Duodenal mucosa (tissue), 2 donors: Measurements from ENCODE around the gene CAMTA1.

Source experiments
- H3K27ac ChIP-seq: one replicate; pipeline ENCODE4 v1.7.0; 2013; ENCODE audit warnings: low read depth, low read length
- H3K27me3 ChIP-seq, 2 donors: one replicate each; pipeline ENCODE4 v1.7.0; 2013; ENCODE audit warnings: low read length in 2 of 2, control low read depth in 1 of 2; ENCODE audit not compliant: insufficient read depth in 2 of 2, control insufficient read depth in 1 of 2
- H3K36me3 ChIP-seq, 2 donors: one replicate each; pipeline ENCODE4 v1.7.0; 2013; ENCODE audit warnings: low read length in 2 of 2, control low read depth in 1 of 2; ENCODE audit not compliant: insufficient read depth in 2 of 2, control insufficient read depth in 1 of 2
- H3K4me1 ChIP-seq, 2 donors: one replicate each; pipeline ENCODE4 v1.7.0; 2013; ENCODE audit warnings: low read length in 2 of 2, control low read depth in 1 of 2; ENCODE audit not compliant: insufficient read depth in 2 of 2, control insufficient read depth in 1 of 2
- H3K4me3 ChIP-seq, 2 donors: one replicate each; pipeline ENCODE4 v1.7.0; 2013; ENCODE audit warnings: low read length in 2 of 2, low read depth in 1 of 2
- H3K9ac ChIP-seq, 2 donors: one replicate each; pipeline ENCODE4 v1.7.0; 2013; ENCODE audit warnings: low read length in 2 of 2, low read depth in 1 of 2
- H3K9me3 ChIP-seq, 2 donors: one replicate each; pipeline ENCODE4 v1.7.0; 2013; ENCODE audit warnings: low read length in 2 of 2, control low read depth in 1 of 2; ENCODE audit not compliant: control insufficient read depth in 1 of 2

The CAMTA1 gene

DNA sequence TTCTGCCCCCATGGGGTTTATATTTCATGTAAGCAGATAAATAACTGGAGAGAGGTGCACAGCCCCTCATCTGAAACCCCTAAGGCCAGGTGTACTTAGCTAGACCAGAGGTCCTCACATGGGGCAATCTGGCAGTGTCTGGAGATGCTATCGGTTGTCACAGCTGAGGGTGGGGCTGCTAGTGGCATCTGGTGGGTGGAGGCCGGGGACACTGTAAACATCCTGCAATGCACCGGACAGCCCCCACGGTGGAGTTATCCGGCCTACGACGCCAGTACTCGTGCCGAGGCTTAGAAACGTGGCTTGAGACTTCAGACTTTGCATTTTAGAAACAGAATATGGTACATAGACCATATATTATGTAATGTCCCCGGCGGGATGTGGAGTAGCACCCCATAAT lies 799.4 kb downstream of the CAMTA1 start:
- no peaks in the 10 kb centered on the region for H3K36me3 ChIP-seq
- no peaks in the 10 kb centered on the region for H3K9me3 ChIP-seq
- no peak overlapping the region for H3K27ac ChIP-seq
- H3K27me3 ChIP-seq: no peaks in the 10 kb centered on the region
- H3K4me3 ChIP-seq: no peak overlapping the region
- peaks cover 7 to 12% of the 10 kb centered on the region in 2 donors for H3K4me1 ChIP-seq
- H3K9ac ChIP-seq: no peak overlapping the region

DNA sequence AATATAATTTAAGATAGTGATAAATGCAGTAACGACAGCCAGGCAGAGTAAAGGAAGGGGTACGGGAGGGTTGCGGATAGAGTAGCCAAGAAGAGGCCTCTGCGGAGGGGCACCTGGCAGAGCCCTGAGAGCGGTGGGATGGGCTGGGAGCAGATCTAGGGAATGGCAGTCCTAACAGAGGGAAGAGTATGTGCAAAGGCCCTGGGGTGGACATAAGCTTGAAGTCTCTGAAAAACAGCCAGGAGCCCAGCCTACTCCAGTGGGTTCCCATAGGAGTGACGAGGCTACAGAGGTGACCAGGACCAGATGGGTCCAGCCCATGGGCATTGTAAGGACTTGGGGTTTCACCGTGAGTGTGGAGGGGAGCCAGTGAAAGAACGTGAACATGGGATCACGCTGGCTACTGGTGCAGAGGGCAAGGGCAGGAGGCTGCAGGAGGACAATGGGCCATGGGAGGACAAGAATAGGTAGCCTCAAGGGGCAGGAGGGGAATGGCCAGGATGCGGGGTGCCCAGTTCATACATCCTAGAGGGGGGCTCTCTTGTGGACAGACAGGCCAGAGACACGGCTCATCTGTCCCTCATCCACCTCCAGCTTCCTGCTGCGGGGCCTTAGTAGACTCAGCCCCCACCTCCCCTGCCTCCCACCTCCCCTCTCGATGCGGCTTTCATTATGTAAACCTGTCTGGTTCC lies 800.1 kb downstream of the CAMTA1 start:
- no peaks in the 10 kb centered on the region for H3K9me3 ChIP-seq
- H3K9ac ChIP-seq: no peak overlapping the region
- H3K4me1 ChIP-seq: peaks cover 7 to 12% of the 10 kb centered on the region in 2 donors
- H3K27ac ChIP-seq: no peak overlapping the region
- H3K27me3 ChIP-seq: no peaks in the 10 kb centered on the region
- no peaks in the 10 kb centered on the region for H3K36me3 ChIP-seq
- no peak overlapping the region for H3K4me3 ChIP-seq

DNA sequence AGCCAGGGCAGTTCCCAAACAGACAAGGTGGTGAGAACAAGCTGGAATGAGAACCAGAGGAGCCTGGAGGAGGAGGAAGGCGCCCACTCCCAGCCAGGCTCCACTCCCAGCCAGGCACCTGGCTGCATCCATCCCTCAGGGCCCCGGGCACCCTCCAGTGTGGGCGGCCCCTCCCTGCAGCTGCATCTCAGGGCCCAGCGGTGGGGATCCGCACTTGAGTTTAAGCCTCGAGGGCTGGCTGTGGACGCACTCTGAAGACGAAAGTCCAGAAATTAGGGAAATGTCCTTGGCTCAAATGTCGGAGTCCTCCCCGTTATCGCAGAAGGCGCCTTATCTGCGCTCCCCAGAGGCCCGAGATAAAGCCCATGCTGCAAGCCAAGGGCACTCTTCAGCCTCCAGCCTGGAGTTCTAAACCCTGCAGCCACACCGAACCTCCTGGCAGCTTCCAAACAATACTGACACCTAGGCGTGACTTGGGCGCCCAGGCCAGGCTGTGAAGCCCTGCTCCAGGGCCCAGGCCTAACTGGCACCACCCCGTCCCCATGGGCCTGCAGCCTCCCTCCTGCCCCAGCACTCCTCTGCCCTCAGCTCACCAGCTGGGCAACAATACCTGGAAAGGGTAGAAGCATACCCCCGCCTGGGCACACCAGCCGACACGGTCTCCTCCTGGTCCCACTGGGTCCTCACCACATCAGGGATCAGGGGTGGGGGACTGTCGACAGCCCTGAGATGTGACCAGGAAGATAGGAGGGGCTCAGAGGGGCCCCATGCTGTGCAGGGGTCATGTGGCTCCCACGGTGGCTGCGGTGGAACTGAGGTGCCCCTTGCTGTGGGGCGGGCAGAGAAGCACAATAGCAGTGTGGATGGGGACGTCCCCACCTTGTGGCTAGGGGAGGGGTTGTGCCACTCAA lies 801.0 kb downstream of the CAMTA1 start:
- no peak overlapping the region for H3K9ac ChIP-seq
- H3K27me3 ChIP-seq: no peaks in the 10 kb centered on the region
- no peaks in the 10 kb centered on the region for H3K9me3 ChIP-seq
- H3K36me3 ChIP-seq: no peaks in the 10 kb centered on the region
- peaks cover 7 to 12% of the 10 kb centered on the region in 2 donors for H3K4me1 ChIP-seq
- H3K4me3 ChIP-seq: no peak overlapping the region
- H3K27ac ChIP-seq: no peak overlapping the region

DNA sequence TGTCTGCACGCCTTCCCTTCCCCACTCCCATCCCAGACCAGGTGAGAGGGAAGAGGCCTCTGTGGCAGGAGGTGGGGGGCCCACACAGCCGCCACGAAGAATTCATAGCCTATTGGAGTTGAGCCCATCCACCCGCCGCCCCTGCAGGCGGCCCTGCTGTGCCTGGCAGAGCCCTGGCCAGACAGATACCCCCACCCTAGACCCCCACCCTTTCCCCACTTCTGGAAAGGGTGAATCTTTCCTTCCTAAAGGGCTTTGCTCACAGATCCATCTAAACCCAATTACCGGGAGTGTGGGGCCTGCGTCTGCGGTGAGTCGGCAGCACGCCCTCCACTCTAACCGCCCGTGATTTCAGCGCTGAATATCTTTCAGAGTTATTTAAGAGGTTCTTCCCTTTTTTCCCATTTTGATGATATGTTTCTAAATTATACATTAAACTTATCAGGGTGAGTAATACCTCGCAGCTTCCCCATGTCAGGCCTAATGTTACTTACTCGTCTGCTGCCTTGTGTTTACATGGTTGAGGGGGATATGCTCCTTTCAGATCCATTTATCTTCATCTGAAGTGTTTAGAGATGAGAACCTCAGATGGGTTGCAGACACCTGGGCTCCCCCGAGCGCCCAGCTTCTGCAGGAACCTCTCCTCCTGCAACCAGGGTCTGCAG lies 802.0 kb downstream of the CAMTA1 start:
- H3K27me3 ChIP-seq: no peaks in the 10 kb centered on the region
- no peaks in the 10 kb centered on the region for H3K36me3 ChIP-seq
- H3K9ac ChIP-seq: no peak overlapping the region
- no peak overlapping the region for H3K27ac ChIP-seq
- peaks cover 7 to 12% of the 10 kb centered on the region in 2 donors for H3K4me1 ChIP-seq
- no peaks in the 10 kb centered on the region for H3K9me3 ChIP-seq
- no peak overlapping the region for H3K4me3 ChIP-seq

DNA sequence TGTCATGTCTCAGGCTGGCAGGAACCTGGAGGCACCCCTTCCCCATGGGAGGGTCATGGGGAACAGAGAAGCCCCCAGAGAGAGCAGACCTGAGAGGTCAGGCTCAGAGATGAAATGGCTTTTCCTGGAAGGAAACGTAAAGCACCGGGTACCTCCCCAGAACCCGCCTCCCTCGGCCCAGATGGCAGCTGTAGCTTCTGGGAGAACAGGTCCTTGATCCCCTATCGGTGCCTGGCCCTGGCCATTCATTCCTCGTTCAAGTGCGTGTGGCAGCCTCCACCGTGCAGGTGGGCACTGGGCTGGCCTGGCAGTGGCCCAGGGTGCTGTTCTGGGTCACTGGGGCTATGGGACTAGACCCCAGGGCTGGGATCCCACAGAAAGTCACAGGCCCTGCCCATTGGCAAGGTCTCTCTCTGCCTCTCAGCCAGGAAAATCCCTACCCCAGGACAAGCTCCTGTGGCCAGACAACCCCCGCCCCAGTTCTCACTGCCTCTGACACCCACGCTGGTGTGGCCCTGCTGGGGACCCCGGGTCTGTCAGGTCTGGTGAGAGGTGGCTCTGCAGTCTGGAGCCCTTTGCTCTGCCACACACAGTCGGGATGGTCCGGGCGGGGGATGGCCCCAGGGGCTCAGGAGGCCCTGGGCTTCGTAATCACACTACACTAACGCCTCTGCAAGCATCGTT lies 802.7 kb downstream of the CAMTA1 start:
- H3K9me3 ChIP-seq: no peaks in the 10 kb centered on the region
- H3K27me3 ChIP-seq: no peaks in the 10 kb centered on the region
- H3K4me3 ChIP-seq: no peak overlapping the region
- peaks cover 7 to 12% of the 10 kb centered on the region in 2 donors for H3K4me1 ChIP-seq
- H3K36me3 ChIP-seq: no peaks in the 10 kb centered on the region
- H3K9ac ChIP-seq: no peak overlapping the region
- no peak overlapping the region for H3K27ac ChIP-seq

DNA sequence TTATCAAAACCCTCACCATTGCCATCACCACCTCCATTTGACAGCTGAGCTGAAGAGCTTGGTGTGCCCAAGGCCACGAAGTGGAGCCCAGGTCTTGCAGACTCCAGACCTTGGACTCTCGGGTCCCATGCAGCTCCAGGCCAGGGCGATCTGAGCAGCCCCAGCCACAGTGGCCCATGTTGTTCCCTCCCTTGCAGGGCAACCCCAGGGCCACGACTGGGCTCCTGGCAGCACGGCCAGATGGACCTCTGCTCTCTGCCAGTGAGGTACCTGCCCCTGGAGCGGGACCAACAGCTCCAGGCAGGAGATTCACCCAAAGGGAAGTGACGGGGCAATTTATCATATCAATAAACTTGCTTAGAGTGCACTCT lies 803.2 kb downstream of the CAMTA1 start:
- Histone ChIP-seq H3K9me3 (no peaks in the 10 kb centered on the region), H3K27ac (no peak overlapping the region), H3K9ac (no peak overlapping the region), H3K4me3 (no peak overlapping the region), H3K4me1 (peaks cover 7 to 12% of the 10 kb centered on the region in 2 donors), H3K27me3 (no peaks in the 10 kb centered on the region), H3K36me3 (no peaks in the 10 kb centered on the region)

DNA sequence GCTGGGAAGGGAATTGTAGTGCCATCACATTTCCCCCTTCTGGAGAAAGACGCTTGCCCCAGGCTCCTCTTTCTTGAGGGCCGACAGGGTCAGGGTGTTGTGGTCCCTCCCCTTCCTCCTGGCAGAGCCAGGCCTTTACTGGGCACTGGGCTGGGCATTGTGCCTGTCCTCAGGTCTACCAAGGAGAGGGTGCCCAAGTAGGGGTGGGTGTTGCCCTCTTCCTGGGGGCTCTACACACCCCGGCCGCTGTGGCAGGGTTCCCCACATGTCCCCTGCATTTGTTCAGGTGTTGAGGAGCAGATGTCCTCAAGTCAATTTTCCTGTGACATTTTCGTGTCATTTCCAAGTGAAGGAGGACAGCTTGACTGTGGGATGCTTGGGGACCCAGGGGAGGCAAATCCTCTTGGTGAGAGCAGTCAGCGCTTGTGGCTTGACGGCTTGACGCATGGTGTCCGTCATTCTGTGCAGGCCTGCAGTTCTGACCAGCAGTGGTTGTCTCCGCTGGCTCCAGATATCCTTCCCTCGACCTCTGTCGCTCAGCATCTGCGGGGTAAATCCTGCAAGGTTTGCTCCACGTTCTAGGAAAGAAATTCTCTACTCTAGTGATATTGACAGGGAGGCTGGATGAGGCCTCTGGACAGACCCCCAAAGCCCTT lies 804.0 kb downstream of the CAMTA1 start:
- Histone ChIP-seq H3K9ac (no peak overlapping the region), H3K27ac (no peak overlapping the region), H3K4me1 (peaks cover 7 to 12% of the 10 kb centered on the region in 2 donors), H3K36me3 (no peaks in the 10 kb centered on the region), H3K9me3 (no peaks in the 10 kb centered on the region), H3K4me3 (no peak overlapping the region), H3K27me3 (no peaks in the 10 kb centered on the region)

DNA sequence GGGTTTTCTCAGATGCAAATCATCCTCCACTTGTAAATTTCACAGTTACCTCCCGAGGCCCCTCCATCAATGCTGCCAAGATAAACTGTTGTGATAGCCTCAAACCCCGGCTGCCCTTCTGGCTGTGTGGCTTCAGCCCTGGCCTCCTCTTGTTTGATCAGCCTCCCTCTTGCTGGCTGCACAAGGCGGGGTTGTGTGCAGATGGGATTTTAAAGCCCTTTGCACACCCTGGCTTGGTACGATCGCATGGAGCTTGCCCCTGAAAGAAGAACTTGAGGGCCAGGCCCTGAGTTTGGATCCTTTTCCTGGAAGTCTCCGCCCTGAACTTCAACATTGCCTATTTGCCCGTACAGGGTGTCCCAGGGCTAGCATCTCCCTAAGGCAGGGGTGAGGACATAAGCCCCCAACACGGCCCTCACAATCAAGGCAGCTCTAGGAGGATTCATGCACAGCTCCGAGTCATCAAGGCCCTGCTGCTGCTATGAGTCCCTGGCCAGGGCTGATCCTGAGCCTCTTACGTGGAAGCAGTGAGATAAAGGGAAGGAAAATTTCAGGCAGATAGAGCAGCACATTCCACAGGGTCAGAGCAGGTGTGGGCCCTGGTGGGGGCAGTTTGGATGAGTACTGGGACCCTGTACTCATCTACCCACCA lies 804.6 kb downstream of the CAMTA1 start:
- H3K27me3 ChIP-seq: no peaks in the 10 kb centered on the region
- H3K36me3 ChIP-seq: no peaks in the 10 kb centered on the region
- H3K9ac ChIP-seq: no peak overlapping the region
- peaks cover 7 to 12% of the 10 kb centered on the region in 2 donors for H3K4me1 ChIP-seq
- no peak overlapping the region for H3K27ac ChIP-seq
- no peak overlapping the region for H3K4me3 ChIP-seq
- no peaks in the 10 kb centered on the region for H3K9me3 ChIP-seq

DNA sequence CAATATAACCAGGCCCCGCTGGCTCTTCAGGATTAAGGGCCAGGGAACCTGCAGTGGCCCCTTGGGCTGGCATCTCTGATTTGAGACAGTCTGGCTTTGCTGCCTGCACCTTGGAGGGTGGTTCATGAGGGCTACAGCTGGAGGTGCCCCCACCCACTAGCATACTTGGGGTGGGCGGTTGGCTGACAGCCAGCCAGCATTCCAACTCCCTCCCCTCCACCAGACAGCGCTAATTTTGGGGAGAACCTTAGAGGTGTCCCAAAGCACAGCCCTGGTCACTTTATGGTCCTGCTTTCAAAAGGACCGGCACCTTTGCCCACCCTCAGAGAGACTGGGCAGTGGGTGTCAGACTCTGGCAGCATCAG lies 805.2 kb downstream of the CAMTA1 start:
- peaks cover 7 to 12% of the 10 kb centered on the region in 2 donors for H3K4me1 ChIP-seq
- no peaks in the 10 kb centered on the region for H3K36me3 ChIP-seq
- no peak overlapping the region for H3K4me3 ChIP-seq
- no peaks in the 10 kb centered on the region for H3K9me3 ChIP-seq
- no peak overlapping the region for H3K9ac ChIP-seq
- H3K27ac ChIP-seq: no peak overlapping the region
- H3K27me3 ChIP-seq: no peaks in the 10 kb centered on the region
